Measurements from ENCODE around the gene TTF2. TPM values are rescaled to one million over a fixed set of nuclear protein-coding genes. Genes with fewer than 3 reads are reported as not detected.

TTF2 gene
- polyA plus RNA-seq, 1 donor from 2014 or later = 2.6 TPM

- TF ChIP-seq EP300 (conservative IDR thresholded peaks at IDR 0.05; ENCODE audit: poor library complexity, severe bottlenecking) (no peak), REST (IDR thresholded peaks at IDR 0.05; ENCODE audit: borderline replicate concordance) (no peak), EZH2 (IDR thresholded peaks at IDR 0.05; ENCODE audit: borderline replicate concordance, insufficient read depth, low read length, poor library complexity, severe bottlenecking) (no peak), CTCF (IDR thresholded peaks at IDR 0.05; ENCODE audit: poor library complexity, severe bottlenecking) (no peak), MXI1 (conservative IDR thresholded peaks at IDR 0.05; ENCODE audit: poor library complexity, severe bottlenecking) (no peak), POLR2AphosphoS5 (IDR thresholded peaks at IDR 0.05) (no peak), TAF1 (IDR thresholded peaks at IDR 0.05; ENCODE audit: low read depth) (no peak), RAD21 (conservative IDR thresholded peaks at IDR 0.05) (no peak), SMC3 (conservative IDR thresholded peaks at IDR 0.05; ENCODE audit: poor library complexity) (no peak)
- Histone ChIP-seq H3K9ac (ENCODE audit: low read length) (no peak overlapping the region), H3K36me3 (ENCODE audit: insufficient read depth, low read length) (no peaks in the 10 kb centered on the region)
Observed at GRCh38 chr1:117104986-117105385, 44.9 kb downstream of the TTF2 start.

GRCh38 chr1:117105722-117106121 lies 45.6 kb downstream of the TTF2 start:
- no peak for TF ChIP-seq POLR2AphosphoS5 (IDR thresholded peaks at IDR 0.05)
- TF ChIP-seq SMC3 (conservative IDR thresholded peaks at IDR 0.05; ENCODE audit: poor library complexity) = no peak
- no peak for TF ChIP-seq TAF1 (IDR thresholded peaks at IDR 0.05; ENCODE audit: low read depth)
- Histone ChIP-seq H3K79me2 (replicated peaks; ENCODE audit: insufficient read depth, low read length) (no peaks in the 10 kb centered on the region), H3K9me2 (ENCODE audit: insufficient read depth, low read length) (no peaks in the 10 kb centered on the region), H3K9me3 (ENCODE audit: low read length) (no peaks in the 10 kb centered on the region), H3K36me3 (ENCODE audit: insufficient read depth, low read length) (no peaks in the 10 kb centered on the region), H3K27me3 (ENCODE audit: insufficient read depth, low read depth, low read length) (no peaks in the 10 kb centered on the region), H3F3A (ENCODE audit: insufficient read depth, low read length, poor library complexity, severe bottlenecking) (no peaks in the 10 kb centered on the region), H3K4me3 (ENCODE audit: low read length) (no peak overlapping the region), H2AFZ (ENCODE audit: low read depth, low read length) (no peak overlapping the region), H3K4me2 (ENCODE audit: low read length) (no peak overlapping the region), H3K27ac (ENCODE audit: low read length) (no peak overlapping the region), H3K9ac (ENCODE audit: low read length) (no peak overlapping the region), H4K20me1 (ENCODE audit: insufficient read depth) (no peaks in the 10 kb centered on the region)

More at GRCh38 chr1:117104986-117105385, 44.9 kb downstream of the TTF2 start:
- no peak overlapping the region for H2AFZ ChIP-seq (ENCODE audit: low read depth, low read length)
- H3K9me2 ChIP-seq (ENCODE audit: insufficient read depth, low read length) = no peaks in the 10 kb centered on the region
- no peaks in the 10 kb centered on the region for H3K9me3 ChIP-seq (ENCODE audit: low read length)
- H3K27ac ChIP-seq (ENCODE audit: low read length) = no peak overlapping the region
- H3K4me3 ChIP-seq (ENCODE audit: low read length) = no peak overlapping the region
- no peaks in the 10 kb centered on the region for H3F3A ChIP-seq (ENCODE audit: insufficient read depth, low read length, poor library complexity, severe bottlenecking)
- no peaks in the 10 kb centered on the region for H3K27me3 ChIP-seq (ENCODE audit: insufficient read depth, low read depth, low read length)
- H3K79me2 ChIP-seq (replicated peaks; ENCODE audit: insufficient read depth, low read length) = no peaks in the 10 kb centered on the region
- H4K20me1 ChIP-seq (ENCODE audit: insufficient read depth) = no peaks in the 10 kb centered on the region
- H3K4me2 ChIP-seq (ENCODE audit: low read length) = no peak overlapping the region

- H3F3A ChIP-seq (ENCODE audit: insufficient read depth, low read length, poor library complexity, severe bottlenecking) = no peaks in the 10 kb centered on the region
- no peak overlapping the region for H3K4me3 ChIP-seq (ENCODE audit: low read length)
- no peak overlapping the region for H2AFZ ChIP-seq (ENCODE audit: low read depth, low read length)
- H3K36me3 ChIP-seq (ENCODE audit: insufficient read depth, low read length) = no peaks in the 10 kb centered on the region
- H3K9me2 ChIP-seq (ENCODE audit: insufficient read depth, low read length) = no peaks in the 10 kb centered on the region
- H3K27ac ChIP-seq (ENCODE audit: low read length) = no peak overlapping the region
- no peak overlapping the region for H3K4me2 ChIP-seq (ENCODE audit: low read length)
- no peaks in the 10 kb centered on the region for H3K27me3 ChIP-seq (ENCODE audit: insufficient read depth, low read depth, low read length)
- H3K9me3 ChIP-seq (ENCODE audit: low read length) = no peaks in the 10 kb centered on the region
- H3K9ac ChIP-seq (ENCODE audit: low read length) = no peak overlapping the region
- H4K20me1 ChIP-seq (ENCODE audit: insufficient read depth) = no peaks in the 10 kb centered on the region
- TF ChIP-seq MXI1 (conservative IDR thresholded peaks at IDR 0.05; ENCODE audit: poor library complexity, severe bottlenecking) = no peak
- TF ChIP-seq EP300 (conservative IDR thresholded peaks at IDR 0.05; ENCODE audit: poor library complexity, severe bottlenecking) = no peak
- TF ChIP-seq RAD21 (conservative IDR thresholded peaks at IDR 0.05) = no peak
- no peak for TF ChIP-seq SMC3 (conservative IDR thresholded peaks at IDR 0.05; ENCODE audit: poor library complexity)
- TF ChIP-seq TAF1 (IDR thresholded peaks at IDR 0.05; ENCODE audit: low read depth) = no peak
- TF ChIP-seq EZH2 (IDR thresholded peaks at IDR 0.05; ENCODE audit: borderline replicate concordance, insufficient read depth, low read length, poor library complexity, severe bottlenecking) = no peak
- TF ChIP-seq CTCF (IDR thresholded peaks at IDR 0.05; ENCODE audit: poor library complexity, severe bottlenecking) = no peak
- no peak for TF ChIP-seq POLR2AphosphoS5 (IDR thresholded peaks at IDR 0.05)
- TF ChIP-seq REST (IDR thresholded peaks at IDR 0.05; ENCODE audit: borderline replicate concordance) = no peak
- H3K79me2 ChIP-seq (replicated peaks; ENCODE audit: insufficient read depth, low read length) = no peaks in the 10 kb centered on the region
Observed at GRCh38 chr1:117106478-117106877, 46.4 kb downstream of the TTF2 start.

Data from neural cell (in vitro differentiated cells).